Measurements from ENCODE around the gene KCTD6. TPM values are rescaled to one million over a fixed set of nuclear protein-coding genes. Genes with fewer than 3 reads are reported as not detected.

Gene KCTD6
- total RNA-seq, 1 experiment from 2014 or later: 12.0 TPM

DNA sequence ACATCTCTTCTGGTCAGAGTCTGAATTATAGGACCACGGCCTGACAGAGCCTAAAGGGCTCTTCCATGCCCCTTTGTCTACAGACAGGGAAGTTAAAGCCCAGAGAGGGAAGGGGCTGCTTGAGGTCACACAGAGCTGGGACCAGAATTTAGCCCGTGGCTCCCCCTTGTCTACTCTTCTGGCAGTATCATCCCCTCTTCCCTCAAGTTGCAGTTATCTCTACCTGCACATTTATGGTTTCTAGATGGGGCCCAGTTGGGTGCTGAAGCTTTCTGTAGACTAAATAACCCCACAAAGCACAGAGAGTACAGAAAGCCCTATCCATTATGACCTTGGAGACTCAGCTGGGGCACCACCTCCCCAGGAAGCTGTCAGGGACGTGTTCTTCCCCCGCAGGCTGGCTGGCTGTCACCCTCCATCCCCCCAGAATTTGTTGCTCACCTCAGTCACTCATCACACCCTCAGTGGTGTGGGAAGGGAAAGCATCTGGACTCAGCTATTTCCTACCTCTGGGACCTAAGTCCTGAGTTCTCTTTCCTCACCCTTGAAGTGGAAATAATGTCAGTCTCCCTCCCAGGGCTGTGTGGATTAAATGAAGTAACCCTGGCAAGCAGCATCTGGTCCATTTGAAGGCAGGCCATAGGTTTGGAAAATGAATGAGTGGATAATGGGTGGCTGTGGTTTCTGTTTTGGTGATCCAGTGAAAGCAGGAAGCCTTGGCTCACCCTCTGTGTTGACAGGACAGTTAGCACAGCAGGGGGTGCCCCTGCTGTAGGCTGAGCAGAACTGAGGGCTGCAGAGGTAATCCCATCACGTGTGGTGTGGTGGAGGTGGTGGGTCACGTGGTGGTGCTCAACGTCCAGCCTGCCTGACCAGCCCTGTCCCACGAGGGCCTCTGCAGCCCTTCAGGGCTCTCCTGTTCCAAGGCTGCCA is 28.8 kb downstream of the KCTD6 start:
- DNase-seq (ENCODE audit: low read depth, low spot score): no peak
- Histone ChIP-seq H2AFZ (ENCODE audit: low read depth, low read length, poor library complexity, severe bottlenecking) (no peak overlapping the region), H3K4me3 (replicated peaks in 1 of 2; ENCODE audit: low read depth in 1 of 2, low read length in 2 of 2) (no peak overlapping the region), H4K20me1 (ENCODE audit: insufficient read depth) (no peaks in the 10 kb centered on the region), H3K27ac (ENCODE audit: low read depth, low read length) (no peak overlapping the region), H3K9ac (ENCODE audit: low read length) (no peak overlapping the region), H3K9me3 (ENCODE audit: control insufficient read depth in 1 of 2, insufficient read depth in 1 of 2, low read depth in 1 of 2, low read length in 2 of 2) (no peaks in the 10 kb centered on the region), H3K79me2 (ENCODE audit: insufficient read depth, low read length) (no peaks in the 10 kb centered on the region), H3K4me2 (ENCODE audit: low read length) (no peak overlapping the region), H3K4me1 (ENCODE audit: control insufficient read depth in 1 of 2, insufficient read depth in 2 of 2, low read length in 2 of 2) (no peaks in the 10 kb centered on the region), H3K36me3 (ENCODE audit: control insufficient read depth in 1 of 2, insufficient read depth in 2 of 2, low read length in 2 of 2) (no peaks in the 10 kb centered on the region), H3K9me2 (ENCODE audit: insufficient read depth) (no peaks in the 10 kb centered on the region), H3K27me3 (ENCODE audit: insufficient read depth, low read length) (no peaks in the 10 kb centered on the region)
- intact Hi-C loops (cut with micrococcal nuclease): no loop called here
- TF ChIP-seq POLR2AphosphoS5 (IDR thresholded peaks at IDR 0.05; ENCODE audit: low read depth, low read length) (no peak), SRF (IDR thresholded peaks at IDR 0.05; ENCODE audit: low read depth) (no peak), RAD21 (IDR thresholded peaks at IDR 0.05; ENCODE audit: low read depth) (no peak), ZFX (IDR thresholded peaks at IDR 0.05) (no peak), FOSL1 (IDR thresholded peaks at IDR 0.05; ENCODE audit: low read depth) (no peak), CBX3 (IDR thresholded peaks at IDR 0.05; ENCODE audit: low read depth) (no peak), TCF7L2 (IDR thresholded peaks at IDR 0.05; ENCODE audit: borderline replicate concordance, extremely low read depth, insufficient read depth, insufficient read length) (no peak), EZH2phosphoT487 (IDR thresholded peaks at IDR 0.05; ENCODE audit: borderline replicate concordance) (no peak), SIN3A (IDR thresholded peaks at IDR 0.05; ENCODE audit: low read depth) (no peak), POLR2A (IDR thresholded peaks at IDR 0.05; ENCODE audit: borderline replicate concordance, extremely low read depth, insufficient read depth, insufficient read length) (no peak), EZH2 (IDR thresholded peaks at IDR 0.05) (no peak), CEBPB (IDR thresholded peaks at IDR 0.05; ENCODE audit: low read depth) (no peak), JUND (IDR thresholded peaks at IDR 0.05) (no peak), ELF1 (IDR thresholded peaks at IDR 0.05; ENCODE audit: borderline replicate concordance, low read depth) (no peak), YY1 (IDR thresholded peaks at IDR 0.05; ENCODE audit: extremely low read depth, insufficient replicate concordance, low read depth, low read length) (no peak)
- TF ChIP-seq, protein P1, sequence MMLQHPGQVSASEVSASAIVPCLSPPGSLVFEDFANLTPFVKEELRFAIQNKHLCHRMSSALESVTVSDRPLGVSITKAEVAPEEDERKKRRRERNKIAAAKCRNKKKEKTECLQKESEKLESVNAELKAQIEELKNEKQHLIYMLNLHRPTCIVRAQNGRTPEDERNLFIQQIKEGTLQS (IDR thresholded peaks at IDR 0.05): no peak
- TF ChIP-seq, protein P2, sequence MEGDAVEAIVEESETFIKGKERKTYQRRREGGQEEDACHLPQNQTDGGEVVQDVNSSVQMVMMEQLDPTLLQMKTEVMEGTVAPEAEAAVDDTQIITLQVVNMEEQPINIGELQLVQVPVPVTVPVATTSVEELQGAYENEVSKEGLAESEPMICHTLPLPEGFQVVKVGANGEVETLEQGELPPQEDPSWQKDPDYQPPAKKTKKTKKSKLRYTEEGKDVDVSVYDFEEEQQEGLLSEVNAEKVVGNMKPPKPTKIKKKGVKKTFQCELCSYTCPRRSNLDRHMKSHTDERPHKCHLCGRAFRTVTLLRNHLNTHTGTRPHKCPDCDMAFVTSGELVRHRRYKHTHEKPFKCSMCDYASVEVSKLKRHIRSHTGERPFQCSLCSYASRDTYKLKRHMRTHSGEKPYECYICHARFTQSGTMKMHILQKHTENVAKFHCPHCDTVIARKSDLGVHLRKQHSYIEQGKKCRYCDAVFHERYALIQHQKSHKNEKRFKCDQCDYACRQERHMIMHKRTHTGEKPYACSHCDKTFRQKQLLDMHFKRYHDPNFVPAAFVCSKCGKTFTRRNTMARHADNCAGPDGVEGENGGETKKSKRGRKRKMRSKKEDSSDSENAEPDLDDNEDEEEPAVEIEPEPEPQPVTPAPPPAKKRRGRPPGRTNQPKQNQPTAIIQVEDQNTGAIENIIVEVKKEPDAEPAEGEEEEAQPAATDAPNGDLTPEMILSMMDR (IDR thresholded peaks at IDR 0.05 in 2 of 3, conservative IDR thresholded peaks at IDR 0.05 in 1 of 3; ENCODE audit: borderline replicate concordance in 1 of 3, insufficient read depth in 1 of 3, low read depth in 2 of 3, low read length in 2 of 3): no peak
- TF ChIP-seq, protein P3, sequence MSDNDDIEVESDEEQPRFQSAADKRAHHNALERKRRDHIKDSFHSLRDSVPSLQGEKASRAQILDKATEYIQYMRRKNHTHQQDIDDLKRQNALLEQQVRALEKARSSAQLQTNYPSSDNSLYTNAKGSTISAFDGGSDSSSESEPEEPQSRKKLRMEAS (IDR thresholded peaks at IDR 0.05): no peak
- TF ChIP-seq, protein P4, sequence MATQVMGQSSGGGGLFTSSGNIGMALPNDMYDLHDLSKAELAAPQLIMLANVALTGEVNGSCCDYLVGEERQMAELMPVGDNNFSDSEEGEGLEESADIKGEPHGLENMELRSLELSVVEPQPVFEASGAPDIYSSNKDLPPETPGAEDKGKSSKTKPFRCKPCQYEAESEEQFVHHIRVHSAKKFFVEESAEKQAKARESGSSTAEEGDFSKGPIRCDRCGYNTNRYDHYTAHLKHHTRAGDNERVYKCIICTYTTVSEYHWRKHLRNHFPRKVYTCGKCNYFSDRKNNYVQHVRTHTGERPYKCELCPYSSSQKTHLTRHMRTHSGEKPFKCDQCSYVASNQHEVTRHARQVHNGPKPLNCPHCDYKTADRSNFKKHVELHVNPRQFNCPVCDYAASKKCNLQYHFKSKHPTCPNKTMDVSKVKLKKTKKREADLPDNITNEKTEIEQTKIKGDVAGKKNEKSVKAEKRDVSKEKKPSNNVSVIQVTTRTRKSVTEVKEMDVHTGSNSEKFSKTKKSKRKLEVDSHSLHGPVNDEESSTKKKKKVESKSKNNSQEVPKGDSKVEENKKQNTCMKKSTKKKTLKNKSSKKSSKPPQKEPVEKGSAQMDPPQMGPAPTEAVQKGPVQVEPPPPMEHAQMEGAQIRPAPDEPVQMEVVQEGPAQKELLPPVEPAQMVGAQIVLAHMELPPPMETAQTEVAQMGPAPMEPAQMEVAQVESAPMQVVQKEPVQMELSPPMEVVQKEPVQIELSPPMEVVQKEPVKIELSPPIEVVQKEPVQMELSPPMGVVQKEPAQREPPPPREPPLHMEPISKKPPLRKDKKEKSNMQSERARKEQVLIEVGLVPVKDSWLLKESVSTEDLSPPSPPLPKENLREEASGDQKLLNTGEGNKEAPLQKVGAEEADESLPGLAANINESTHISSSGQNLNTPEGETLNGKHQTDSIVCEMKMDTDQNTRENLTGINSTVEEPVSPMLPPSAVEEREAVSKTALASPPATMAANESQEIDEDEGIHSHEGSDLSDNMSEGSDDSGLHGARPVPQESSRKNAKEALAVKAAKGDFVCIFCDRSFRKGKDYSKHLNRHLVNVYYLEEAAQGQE (IDR thresholded peaks at IDR 0.05; ENCODE audit: low read depth): no peak
- BruUV-seq (replicated peaks): no TSS peak
- ChIA-PET CTCF (interaction anchor here (1.1 kb wide), 1 partner anchor 214 kb away, joined by 3 read pairs; the partner anchor contains the start of genes HTD2 and RPP14), POLR2A (no interaction called here), RAD21 (ENCODE audit: low non-redundant PET in 1 of 2, low total read pairs in 2 of 2, uncharacterized antibody in 2 of 2, unreplicated experiment in 2 of 2) (no interaction called here)
- ATAC-seq: no peak
